GM13977 (cell line): ENCODE measurements around the gene ANOS1.

Experiments used
- DNase-seq: peaks from one replicate; pipeline ENCODE4 v3.0.0; 2012; ENCODE audit warnings: low spot score
- in situ Hi-C: fragments of 300-500 bp; cut with MboI; formaldehyde crosslinking; loops from one replicate; pipeline ENCODE4 v1.12.0; 2022; ENCODE audit warnings: low sequenced_read_pairs, low pct_unique_long_range_greater_than_20kb, mixed read lengths, inconsistent platforms; ENCODE audit not compliant: unreplicated experiment
- TF ChIP-seq, protein P1 (sequence below): IDR thresholded peaks from 2 replicates; pipeline ENCODE4 v1.5.1; 2012; ENCODE audit warnings: mild to moderate bottlenecking, control low read depth; ENCODE audit not compliant: insufficient read depth; ENCODE audit errors: extremely low read depth, missing control alignments

Gene ANOS1

GRCh38 chrX:8672176-8672575 is 59.8 kb downstream of the ANOS1 start:
- TF ChIP-seq, protein P1, sequence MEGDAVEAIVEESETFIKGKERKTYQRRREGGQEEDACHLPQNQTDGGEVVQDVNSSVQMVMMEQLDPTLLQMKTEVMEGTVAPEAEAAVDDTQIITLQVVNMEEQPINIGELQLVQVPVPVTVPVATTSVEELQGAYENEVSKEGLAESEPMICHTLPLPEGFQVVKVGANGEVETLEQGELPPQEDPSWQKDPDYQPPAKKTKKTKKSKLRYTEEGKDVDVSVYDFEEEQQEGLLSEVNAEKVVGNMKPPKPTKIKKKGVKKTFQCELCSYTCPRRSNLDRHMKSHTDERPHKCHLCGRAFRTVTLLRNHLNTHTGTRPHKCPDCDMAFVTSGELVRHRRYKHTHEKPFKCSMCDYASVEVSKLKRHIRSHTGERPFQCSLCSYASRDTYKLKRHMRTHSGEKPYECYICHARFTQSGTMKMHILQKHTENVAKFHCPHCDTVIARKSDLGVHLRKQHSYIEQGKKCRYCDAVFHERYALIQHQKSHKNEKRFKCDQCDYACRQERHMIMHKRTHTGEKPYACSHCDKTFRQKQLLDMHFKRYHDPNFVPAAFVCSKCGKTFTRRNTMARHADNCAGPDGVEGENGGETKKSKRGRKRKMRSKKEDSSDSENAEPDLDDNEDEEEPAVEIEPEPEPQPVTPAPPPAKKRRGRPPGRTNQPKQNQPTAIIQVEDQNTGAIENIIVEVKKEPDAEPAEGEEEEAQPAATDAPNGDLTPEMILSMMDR: no peak
- no peak for DNase-seq
- in situ Hi-C loops: no loop called here

DNA sequence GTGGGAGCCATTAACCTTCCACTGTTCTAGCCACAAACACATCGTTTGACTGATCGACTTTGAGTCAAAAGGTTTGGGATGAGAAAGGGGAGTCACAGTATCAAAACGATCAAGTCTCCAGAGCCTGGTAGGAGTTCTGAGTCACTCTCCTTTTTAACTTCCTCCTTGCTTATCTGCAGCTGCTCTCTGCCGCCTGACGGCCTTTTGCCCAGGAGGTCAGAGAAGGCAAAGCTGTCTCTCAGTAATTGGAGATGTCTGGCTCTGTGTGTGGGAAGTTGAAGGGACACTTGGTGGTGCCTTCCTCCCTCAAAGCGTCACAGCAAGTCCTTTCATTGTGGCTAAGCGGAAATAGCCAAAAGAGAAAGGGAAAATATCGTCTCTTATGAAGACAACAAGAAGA is 63.1 kb downstream of the ANOS1 start:
- DNase-seq: no peak
- in situ Hi-C loops: no loop called here
- TF ChIP-seq, protein P1: no peak

DNA sequence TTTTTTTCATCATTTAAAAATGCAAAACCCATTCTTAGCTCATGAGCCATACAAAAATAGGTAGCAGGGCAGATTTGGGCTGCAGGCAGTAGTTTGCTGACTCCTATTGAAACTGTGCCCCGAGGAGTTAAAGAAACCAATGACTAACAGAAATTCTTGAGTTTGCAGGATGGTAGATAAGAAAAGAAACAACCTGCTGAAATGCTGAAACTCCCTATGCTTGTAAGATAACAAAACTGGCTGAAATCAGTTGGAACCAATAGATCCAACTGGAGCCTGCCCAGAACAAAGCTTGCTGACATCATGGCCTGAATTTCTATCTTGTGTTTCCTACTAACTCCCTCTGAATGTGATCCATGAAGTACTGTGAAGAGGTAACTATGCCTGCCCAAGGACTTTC is 68.6 kb downstream of the ANOS1 start:
- TF ChIP-seq, protein P1: no peak
- in situ Hi-C loops: no loop called here
- DNase-seq: no peak

DNA sequence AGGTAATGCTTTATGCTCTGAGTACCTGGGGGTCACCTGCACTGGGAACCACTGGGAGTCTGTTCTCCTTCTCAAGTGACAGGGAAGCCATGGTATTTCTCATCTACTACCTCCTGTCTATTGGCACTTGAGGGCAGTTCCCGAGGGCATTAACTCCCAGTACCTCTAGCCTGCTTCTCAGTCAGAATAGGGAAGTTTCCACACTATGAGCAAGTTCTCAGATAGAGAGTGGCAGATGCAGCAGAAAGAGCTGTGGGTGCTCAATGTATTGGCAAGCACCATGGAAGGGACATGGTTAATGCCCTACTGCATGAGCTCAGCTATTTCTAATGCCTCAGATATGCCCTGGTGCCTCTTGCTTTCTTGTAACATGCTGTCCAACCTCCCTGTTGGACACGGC is 74.1 kb downstream of the ANOS1 start:
- DNase-seq: no peak
- TF ChIP-seq, protein P1: no peak
- in situ Hi-C loops: no loop called here

DNA sequence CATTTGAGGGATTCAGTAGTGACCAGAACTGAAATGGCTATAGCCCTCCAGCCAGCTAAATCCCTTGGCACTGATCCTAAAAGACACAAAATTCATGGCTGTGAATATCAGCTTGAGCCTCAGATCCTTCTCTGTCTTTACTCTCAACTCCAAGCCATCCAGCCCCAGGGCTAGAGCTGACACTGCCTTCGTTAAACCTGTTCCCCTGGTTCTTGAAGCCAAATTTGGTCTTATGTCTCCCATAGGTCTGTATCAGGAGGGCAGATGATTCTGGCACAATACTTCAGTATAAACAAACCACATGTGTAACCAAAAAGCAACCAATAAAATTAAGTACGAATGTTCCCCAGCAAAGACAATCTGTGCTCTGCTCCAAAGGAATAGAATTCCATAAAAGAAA is 78.0 kb downstream of the ANOS1 start:
- DNase-seq: no peak
- in situ Hi-C loops: no loop called here
- TF ChIP-seq, protein P1: no peak

GRCh38 chrX:8649969-8650368 is 82.0 kb downstream of the ANOS1 start:
- in situ Hi-C loops: no loop called here

More at GRCh38 chrX:8649969-8650368, 82.0 kb downstream of the ANOS1 start:
- TF ChIP-seq, protein P1: no peak
- no peak for DNase-seq
